Astrocyte of the cerebellum (primary cell): ENCODE measurements around the gene PCIF1.

Experiments used
- DNase-seq: peaks from one replicate; pipeline ENCODE4 v3.0.0-alpha.2; 2011; ENCODE audit warnings: low read depth
- H3K4me3 ChIP-seq: 2 replicates; pipeline ENCODE4 v1.5.1; 2011; ENCODE audit warnings: mild to moderate bottlenecking, low read depth, low read length, moderate library complexity
- in situ Hi-C: cut with HindIII; loops from 2 replicates; pipeline ENCODE4 v1.10.0; 2017; ENCODE audit warnings: low sequenced_read_pairs
- TF ChIP-seq, protein P1 (sequence below): IDR thresholded peaks from 2 replicates; pipeline ENCODE4 v1.5.1; 2012; ENCODE audit warnings: low read length, low read depth, moderate library complexity, mild to moderate bottlenecking; ENCODE audit errors: missing control alignments

Gene PCIF1

DNA sequence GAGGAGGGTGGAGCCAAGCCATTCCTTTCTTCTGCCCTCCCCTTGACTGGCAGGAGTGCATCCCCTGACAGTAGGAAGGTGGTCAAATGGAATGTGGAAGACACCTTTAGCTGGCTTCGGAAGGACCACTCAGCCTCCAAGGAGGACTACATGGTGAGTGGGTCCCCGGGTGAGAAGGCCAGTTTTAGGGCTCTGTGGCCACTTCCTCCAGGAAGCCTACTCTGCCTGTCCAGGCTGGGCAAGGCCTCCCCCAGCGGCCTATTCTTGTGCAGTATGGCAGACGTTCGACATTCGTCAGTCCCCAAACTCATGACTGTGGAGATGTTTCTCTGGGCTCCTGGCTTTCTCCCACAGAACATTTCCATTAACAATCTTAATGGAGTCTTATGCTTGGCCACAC, 9.1 kb downstream of the PCIF1 start:
- in situ Hi-C loops = loop anchor here (5.0 kb wide), 1 partner anchor 56 kb away; the partner anchor contains the start of gene SPATA25
- no peak for DNase-seq
- no peak overlapping the region for H3K4me3 ChIP-seq
- TF ChIP-seq, protein P1, sequence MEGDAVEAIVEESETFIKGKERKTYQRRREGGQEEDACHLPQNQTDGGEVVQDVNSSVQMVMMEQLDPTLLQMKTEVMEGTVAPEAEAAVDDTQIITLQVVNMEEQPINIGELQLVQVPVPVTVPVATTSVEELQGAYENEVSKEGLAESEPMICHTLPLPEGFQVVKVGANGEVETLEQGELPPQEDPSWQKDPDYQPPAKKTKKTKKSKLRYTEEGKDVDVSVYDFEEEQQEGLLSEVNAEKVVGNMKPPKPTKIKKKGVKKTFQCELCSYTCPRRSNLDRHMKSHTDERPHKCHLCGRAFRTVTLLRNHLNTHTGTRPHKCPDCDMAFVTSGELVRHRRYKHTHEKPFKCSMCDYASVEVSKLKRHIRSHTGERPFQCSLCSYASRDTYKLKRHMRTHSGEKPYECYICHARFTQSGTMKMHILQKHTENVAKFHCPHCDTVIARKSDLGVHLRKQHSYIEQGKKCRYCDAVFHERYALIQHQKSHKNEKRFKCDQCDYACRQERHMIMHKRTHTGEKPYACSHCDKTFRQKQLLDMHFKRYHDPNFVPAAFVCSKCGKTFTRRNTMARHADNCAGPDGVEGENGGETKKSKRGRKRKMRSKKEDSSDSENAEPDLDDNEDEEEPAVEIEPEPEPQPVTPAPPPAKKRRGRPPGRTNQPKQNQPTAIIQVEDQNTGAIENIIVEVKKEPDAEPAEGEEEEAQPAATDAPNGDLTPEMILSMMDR = no peak

DNA sequence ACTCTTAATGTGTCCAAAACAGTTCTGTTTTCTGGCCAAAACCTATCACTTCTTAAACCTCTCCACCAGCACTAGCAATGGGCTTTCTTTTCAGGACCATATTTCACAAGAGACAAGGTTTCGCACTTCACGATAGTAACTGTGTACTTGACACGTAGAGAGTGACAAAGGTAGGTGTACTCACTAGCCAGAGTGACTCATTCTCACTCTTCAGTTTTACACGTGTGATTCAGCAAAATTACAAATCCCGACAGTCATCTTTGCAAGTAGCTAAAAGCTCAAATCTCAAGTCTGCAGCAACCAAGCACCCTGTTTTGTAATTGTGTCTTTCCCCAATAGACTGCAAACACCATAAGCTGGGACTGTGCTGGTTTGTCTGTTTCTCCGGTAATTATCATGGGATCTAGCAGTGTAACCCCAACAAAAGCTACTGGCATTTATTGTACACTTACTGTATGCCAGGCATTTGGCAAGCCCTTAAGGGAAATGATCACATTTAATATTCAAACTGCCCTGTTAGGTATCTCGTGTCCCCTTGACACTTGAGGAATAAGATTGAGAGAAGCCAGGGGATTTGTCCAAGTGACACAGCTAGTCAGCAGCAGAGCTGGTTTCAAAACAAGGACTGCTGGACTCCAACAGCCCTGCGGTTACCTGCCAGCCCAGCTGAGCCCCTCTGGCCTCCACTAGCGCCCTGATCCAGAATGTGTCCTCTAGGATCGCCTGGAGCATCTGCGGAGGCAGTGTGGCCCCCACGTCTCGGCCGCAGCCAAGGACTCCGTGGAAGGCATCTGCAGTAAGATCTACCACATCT, 9.9 kb downstream of the PCIF1 start:
- TF ChIP-seq, protein P1 = no peak
- no peak for DNase-seq
- in situ Hi-C loops = loop anchor here (5.0 kb wide), 1 partner anchor 57 kb away; the partner anchor contains the start of gene SPATA25

DNA sequence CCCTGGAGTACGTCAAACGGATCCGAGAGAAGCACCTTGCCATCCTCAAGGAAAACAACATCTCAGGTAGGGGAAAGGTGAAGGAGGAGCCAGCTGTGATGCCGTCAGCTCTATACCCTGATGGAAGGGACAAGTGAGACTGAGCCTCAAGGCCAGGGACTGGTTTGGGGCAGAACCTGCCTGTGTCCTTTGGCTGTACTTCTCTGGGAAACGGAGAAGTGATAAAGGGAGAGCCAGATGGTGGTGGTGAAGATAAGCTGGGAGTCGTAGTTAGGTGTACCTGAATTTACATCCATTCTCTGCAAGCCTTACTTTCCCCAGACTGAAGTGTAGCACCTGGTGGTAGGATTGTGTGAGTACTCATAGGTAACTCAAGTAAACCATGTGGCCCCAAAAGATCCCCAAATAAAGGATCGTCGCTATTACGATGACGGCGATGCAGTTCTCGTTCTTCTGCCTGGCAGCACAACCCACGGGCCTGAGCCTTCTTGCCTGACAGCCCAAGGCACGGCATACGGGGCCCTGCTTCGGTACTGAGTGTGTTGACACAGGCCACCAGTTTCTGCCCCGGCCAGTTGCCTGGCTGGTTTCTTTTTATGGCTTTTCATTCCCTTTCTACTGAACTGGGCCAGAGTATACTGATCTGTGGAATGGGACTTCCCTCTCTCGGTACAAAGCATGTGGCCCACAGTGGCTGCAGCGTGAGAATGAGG, 10.6 kb downstream of the PCIF1 start:
- DNase-seq = no peak
- in situ Hi-C loops = loop anchor here (5.0 kb wide), 1 partner anchor 58 kb away; the partner anchor contains the start of gene SPATA25
- H3K4me3 ChIP-seq = no peak overlapping the region
- TF ChIP-seq, protein P1 = peak; percentile 4

More for the DNA sequence above, 9.9 kb downstream of the PCIF1 start:
- H3K4me3 ChIP-seq = no peak overlapping the region

DNA sequence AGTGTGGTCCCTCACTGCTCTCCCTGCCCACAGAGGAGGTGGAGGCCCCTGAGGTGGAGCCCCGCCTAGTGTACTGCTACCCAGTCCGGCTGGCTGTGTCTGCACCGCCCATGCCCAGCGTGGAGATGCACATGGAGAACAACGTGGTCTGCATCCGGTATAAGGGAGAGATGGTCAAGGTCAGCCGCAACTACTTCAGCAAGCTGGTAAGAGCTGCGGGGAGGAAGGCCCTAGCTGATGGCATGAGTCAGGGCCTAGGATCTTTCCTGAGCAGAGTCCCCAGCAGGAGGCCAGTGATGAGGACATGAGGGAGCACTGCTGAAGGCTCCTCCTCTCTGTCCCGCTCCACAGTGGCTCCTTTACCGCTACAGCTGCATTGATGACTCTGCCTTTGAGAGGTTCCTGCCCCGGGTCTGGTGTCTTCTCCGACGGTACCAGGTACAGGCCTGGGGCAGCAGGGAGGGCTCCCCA, 11.2 kb downstream of the PCIF1 start:
- TF ChIP-seq, protein P1 = no peak
- no peak overlapping the region for H3K4me3 ChIP-seq
- in situ Hi-C loops = no loop called here
- no peak for DNase-seq

DNA sequence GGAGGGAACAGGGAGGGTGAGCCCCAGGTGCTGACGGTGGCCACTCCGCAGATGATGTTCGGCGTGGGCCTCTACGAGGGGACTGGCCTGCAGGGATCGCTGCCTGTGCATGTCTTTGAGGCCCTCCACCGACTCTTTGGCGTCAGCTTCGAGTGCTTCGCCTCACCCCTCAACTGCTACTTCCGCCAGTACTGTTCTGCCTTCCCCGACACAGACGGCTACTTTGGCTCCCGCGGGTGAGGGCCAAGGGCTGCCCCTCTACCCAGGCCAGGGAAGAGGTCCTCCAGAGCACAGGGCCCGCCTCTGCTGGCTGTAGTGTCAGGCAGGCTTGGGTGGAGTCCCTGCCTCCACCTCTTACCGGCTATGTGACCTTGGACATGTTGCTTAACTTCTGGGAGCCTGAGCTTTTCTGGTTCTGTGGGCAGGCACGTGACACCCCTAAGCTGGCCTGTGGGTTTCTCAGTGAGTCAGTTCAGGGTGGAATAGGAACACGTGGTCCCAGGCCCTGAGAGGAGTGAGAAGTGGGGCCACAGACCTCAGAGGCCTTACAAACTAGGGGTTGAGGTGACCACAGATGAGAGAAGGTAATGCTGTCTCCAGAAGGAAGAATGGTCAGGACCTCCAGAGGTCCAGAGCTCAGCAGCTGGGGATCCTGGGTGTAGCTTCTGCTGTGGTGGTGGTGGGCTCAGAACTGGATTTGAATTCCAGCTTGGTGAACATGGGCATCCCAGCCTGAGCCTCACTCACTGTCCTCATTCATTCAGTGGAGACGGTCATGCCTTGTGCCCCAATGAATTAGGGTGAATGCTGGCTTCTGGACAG, 11.9 kb downstream of the PCIF1 start:
- H3K4me3 ChIP-seq = no peak overlapping the region
- in situ Hi-C loops = no loop called here
- TF ChIP-seq, protein P1 = no peak
- no peak for DNase-seq
